ENCODE data around the gene DNASE2B.

DNASE2B gene

GRCh38 chr1:84434081-84434769 is 35.9 kb downstream of the DNASE2B start:
- TF ChIP-seq, protein P1, sequence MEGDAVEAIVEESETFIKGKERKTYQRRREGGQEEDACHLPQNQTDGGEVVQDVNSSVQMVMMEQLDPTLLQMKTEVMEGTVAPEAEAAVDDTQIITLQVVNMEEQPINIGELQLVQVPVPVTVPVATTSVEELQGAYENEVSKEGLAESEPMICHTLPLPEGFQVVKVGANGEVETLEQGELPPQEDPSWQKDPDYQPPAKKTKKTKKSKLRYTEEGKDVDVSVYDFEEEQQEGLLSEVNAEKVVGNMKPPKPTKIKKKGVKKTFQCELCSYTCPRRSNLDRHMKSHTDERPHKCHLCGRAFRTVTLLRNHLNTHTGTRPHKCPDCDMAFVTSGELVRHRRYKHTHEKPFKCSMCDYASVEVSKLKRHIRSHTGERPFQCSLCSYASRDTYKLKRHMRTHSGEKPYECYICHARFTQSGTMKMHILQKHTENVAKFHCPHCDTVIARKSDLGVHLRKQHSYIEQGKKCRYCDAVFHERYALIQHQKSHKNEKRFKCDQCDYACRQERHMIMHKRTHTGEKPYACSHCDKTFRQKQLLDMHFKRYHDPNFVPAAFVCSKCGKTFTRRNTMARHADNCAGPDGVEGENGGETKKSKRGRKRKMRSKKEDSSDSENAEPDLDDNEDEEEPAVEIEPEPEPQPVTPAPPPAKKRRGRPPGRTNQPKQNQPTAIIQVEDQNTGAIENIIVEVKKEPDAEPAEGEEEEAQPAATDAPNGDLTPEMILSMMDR (IDR thresholded peaks at IDR 0.05) = no peak; the same call in 1 of the 2 replicates

GRCh38 chr1:84434801-84435549 is 36.7 kb downstream of the DNASE2B start:
- TF ChIP-seq, protein P1 (IDR thresholded peaks at IDR 0.05) = no peak

- TF ChIP-seq, protein P1 (IDR thresholded peaks at IDR 0.05) = no peak
These were observed 38.8 kb downstream of the DNASE2B start for GRCh38 chr1:84436876-84437655.

- TF ChIP-seq, protein P1 (IDR thresholded peaks at IDR 0.05) = peak; percentile 56; the same call in 1 of the 2 replicates
These were observed 44.0 kb downstream of the DNASE2B start for GRCh38 chr1:84442256-84442655.

GRCh38 chr1:84450910-84451309 is 52.6 kb downstream of the DNASE2B start:
- TF ChIP-seq, protein P1 (IDR thresholded peaks at IDR 0.05) = no peak

DNA sequence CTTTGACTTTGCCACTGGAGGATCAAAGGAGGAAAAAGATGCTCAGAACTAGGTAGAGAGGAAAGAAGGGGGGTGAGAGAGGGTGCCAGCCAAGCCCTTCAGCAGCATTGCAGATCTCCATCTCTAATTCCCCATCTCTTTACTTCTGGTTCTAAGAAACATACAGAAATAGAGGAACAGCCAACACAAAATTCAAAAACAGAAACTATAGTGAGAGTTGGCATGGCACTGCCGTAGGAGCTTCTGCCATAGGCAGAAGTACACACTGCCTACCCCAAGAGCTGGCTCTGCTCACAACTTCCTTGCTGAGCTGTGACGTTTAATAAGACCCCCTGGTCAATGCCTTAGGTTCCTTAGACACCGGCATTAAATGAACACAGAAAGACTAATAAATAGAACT is 54.2 kb downstream of the DNASE2B start:
- TF ChIP-seq, protein P1 (IDR thresholded peaks at IDR 0.05) = no peak

GRCh38 chr1:84462118-84462517 is 63.8 kb downstream of the DNASE2B start:
- TF ChIP-seq, protein P1 (IDR thresholded peaks at IDR 0.05) = no peak

Measured in LNCAP (cell line).